Spleen (tissue), 11 donors: ENCODE results near the gene SPTLC1. TPM values are rescaled to one million over a fixed set of nuclear protein-coding genes. Genes with fewer than 3 reads are reported as not detected.

Source experiments
- DNase-seq: peaks from one replicate; pipeline ENCODE4 v3.0.0-alpha.2; 2020
- H3K27ac ChIP-seq, 8 donors: fragments of 200-600 bp; sonication (generic) in 7 of 8; 1 replicate in 4 of 8; 2 replicates in 4 of 8; pipeline versions ENCODE4 v1.5.0 to v1.8.0; 2016 to 2021; ENCODE audit warnings: inconsistent platforms in 4 of 8, mild to moderate bottlenecking in 4 of 8, moderate library complexity in 1 of 8
- H3K27me3 ChIP-seq, 7 donors: fragments of 200-600 bp; sonication (generic) in 6 of 7; replicated peaks in 1 of 7; 1 replicate in 4 of 7; 2 replicates in 3 of 7; pipeline versions ENCODE4 v1.5.0 to v1.8.0; 2016 to 2021; ENCODE audit warnings: inconsistent platforms in 3 of 7, mild to moderate bottlenecking in 1 of 7
- H3K36me3 ChIP-seq, 6 donors: fragments of 200-600 bp; sonication (generic) in 5 of 6; 1 replicate in 4 of 6; 2 replicates in 2 of 6; pipeline versions ENCODE4 v1.5.0 to v1.8.0; 2016 to 2021; ENCODE audit warnings: inconsistent platforms in 2 of 6
- H3K4me1 ChIP-seq, 6 donors: fragments of 200-600 bp; sonication (generic) in 5 of 6; 1 replicate in 3 of 6; 2 replicates in 3 of 6; pipeline versions ENCODE4 v1.5.0 to v1.8.0; 2016 to 2021; ENCODE audit warnings: inconsistent platforms in 3 of 6
- H3K4me3 ChIP-seq, 8 donors: fragments of 200-600 bp; sonication (generic) in 7 of 8; 1 replicate in 4 of 8; 2 replicates in 4 of 8; pipeline versions ENCODE4 v1.5.0 to v1.8.0; 2016 to 2021; ENCODE audit warnings: inconsistent platforms in 4 of 8, mild to moderate bottlenecking in 4 of 8, moderate library complexity in 2 of 8
- H3K9me3 ChIP-seq, 8 donors: fragments of 200-600 bp; sonication (generic) in 7 of 8; 1 replicate in 4 of 8; 2 replicates in 4 of 8; pipeline versions ENCODE4 v1.5.0 to v1.8.0; 2016 to 2021; ENCODE audit warnings: inconsistent platforms in 4 of 8
- POLR2A ChIP-seq, 3 donors: fragments of 450-650 bp; IDR thresholded peaks; one replicate each; pipeline ENCODE4 v1.5.1; 2017; ENCODE audit warnings: antibody characterized with exemption in 3 of 3, mild to moderate bottlenecking in 1 of 3
- POLR2AphosphoS5 ChIP-seq, 3 donors: sonication (generic); formaldehyde crosslinking; IDR thresholded peaks; one replicate each; pipeline ENCODE4 v1.5.1; 2017; ENCODE audit warnings: antibody characterized with exemption in 3 of 3
- WGBS, 5 donors: extraction: QIAGEN DNeasy Blood & Tissue Kit in 3 of 5; methylation state at CpG; one replicate each; pipeline versions ENCODE4 v1.1.5 to v1.1.7; 2013 to 2018; 5-methylcytosine and 5-hydroxymethylcytosine counted together
- intact Hi-C: fragments of 100-400 bp; cut with DNase I; formaldehyde crosslinking; loops from one replicate; pipeline ENCODE4 v1.15.0; 2023; ENCODE audit warnings: low total_unique reads
- polyA plus RNA-seq, 3 donors: library from polyadenylated mRNA; stranded (reverse); fragments of 200-250 nt; gene quantifications; one replicate each; pipeline ENCODE4 v1.2.1, GENCODE V29; 2013
- total RNA-seq, 7 donors: library from RNA; depleted of rRNA in 3 of 7; stranded (reverse); fragments of >200 nt in 3 of 7; fragmentation: NEBNext Ultra II Directional in 4 of 7; extraction: Animal tissue kit (Norgen Biotek cat#: 25700) in 4 of 7; gene quantifications; one replicate each; pipeline versions ENCODE4 v1.1.0 to v1.2.1, GENCODE V29; 2016 to 2021
- TF ChIP-seq, protein P1 (sequence below), 11 experiments: fragments of 200-600 bp in 7 of 11; fragments of 450-650 bp in 4 of 11; sonication (generic) in 4 of 11; IDR thresholded peaks in 8 of 11; conservative IDR thresholded peaks in 3 of 11; 1 replicate in 7 of 11; 2 replicates in 4 of 11; pipeline versions ENCODE4 v1.4.0 to v1.8.0; 2016 to 2021; ENCODE audit warnings: antibody characterized with exemption in 11 of 11, inconsistent platforms in 4 of 11, mild to moderate bottlenecking in 1 of 11
- donor health status: healthy with polysubstance abuse.
- donor health status: DM: no; HTN: no; CAD: no; lungs with moderate emphysema.
- donor health status: DM: no; HTN: no; CAD: no.
- donor health status: Bipolar disorder and iron deficiency.
- donor health status: healthy.
- donor health status: DM: no; HTN: no; CAD: no.
- donor health status: DM: yes; HTN: yes; CAD: no.

Gene SPTLC1
- total and polyA plus RNA-seq, 10 donors: 15.9 to 75.1 (median 58.4) TPM

DNA sequence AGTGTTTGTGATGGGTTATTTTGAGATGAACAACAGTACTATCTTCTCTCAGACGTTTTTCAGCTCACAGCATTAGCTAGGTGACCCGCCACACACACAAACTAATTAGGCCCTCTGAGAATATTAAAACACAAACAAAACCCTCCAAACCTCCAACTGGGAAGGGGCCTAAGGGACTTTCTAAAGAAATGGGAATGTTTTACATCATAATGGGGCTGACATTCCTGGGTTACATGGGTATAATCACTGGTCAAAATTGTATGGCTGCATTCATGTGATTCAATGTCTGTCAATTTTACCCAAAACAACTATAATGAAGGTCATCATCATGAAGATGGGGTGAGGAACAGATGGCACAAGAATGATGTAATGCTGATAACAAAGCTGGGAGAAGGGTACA is 59.6 kb downstream of the SPTLC1 start:
- intact Hi-C loops: no loop called here

DNA sequence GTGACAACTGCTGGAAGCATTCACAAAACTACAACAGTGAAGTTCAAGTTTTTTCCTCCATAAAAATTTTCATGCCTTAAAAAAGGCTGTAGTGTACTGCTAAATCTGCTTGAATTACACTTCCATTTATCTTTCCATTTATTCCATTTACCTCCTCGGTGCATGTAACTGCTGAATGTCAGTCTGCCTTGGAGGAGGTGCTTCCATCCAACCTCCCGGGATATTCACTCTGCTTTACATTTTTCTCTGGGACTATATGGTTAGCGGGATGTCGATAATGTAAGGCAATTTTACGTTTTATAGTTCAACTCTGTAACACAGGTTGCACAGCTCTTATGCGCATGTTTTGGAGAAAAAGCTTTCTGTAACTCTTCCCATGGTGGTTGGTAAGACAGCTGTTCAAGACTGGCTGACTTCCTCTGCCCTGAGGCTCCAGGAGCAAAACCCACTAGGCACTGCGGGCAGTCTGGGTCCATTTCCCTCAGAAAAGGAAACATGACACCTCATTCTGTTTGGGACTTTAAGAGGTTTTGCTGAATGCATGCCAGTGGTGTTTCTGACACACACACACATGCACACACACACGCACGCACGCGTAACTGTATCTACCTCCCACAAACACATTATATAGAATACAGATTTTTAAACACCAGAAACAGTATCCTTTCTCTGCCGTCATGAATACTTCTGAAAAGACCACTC is 66.1 kb downstream of the SPTLC1 start:
- Histone ChIP-seq H3K27ac (no peak overlapping the region), H3K27me3 (no peaks in the 10 kb centered on the region), H3K36me3 (peaks cover 0 to 100% (median 67%) of the 10 kb centered on the region in 6 donors), H3K4me1 (no peaks in the 10 kb centered on the region), H3K9me3 (peaks cover 0 to 4% (median 0%) of the 10 kb centered on the region in 8 donors), H3K4me3 (no peak overlapping the region)
- intact Hi-C loops: no loop called here
- DNase-seq: no peak
- WGBS, 5 donors: 90 to 97% (median 95%) methylated on average over 12 of the region's 12 CpGs
- TF ChIP-seq, protein P1, sequence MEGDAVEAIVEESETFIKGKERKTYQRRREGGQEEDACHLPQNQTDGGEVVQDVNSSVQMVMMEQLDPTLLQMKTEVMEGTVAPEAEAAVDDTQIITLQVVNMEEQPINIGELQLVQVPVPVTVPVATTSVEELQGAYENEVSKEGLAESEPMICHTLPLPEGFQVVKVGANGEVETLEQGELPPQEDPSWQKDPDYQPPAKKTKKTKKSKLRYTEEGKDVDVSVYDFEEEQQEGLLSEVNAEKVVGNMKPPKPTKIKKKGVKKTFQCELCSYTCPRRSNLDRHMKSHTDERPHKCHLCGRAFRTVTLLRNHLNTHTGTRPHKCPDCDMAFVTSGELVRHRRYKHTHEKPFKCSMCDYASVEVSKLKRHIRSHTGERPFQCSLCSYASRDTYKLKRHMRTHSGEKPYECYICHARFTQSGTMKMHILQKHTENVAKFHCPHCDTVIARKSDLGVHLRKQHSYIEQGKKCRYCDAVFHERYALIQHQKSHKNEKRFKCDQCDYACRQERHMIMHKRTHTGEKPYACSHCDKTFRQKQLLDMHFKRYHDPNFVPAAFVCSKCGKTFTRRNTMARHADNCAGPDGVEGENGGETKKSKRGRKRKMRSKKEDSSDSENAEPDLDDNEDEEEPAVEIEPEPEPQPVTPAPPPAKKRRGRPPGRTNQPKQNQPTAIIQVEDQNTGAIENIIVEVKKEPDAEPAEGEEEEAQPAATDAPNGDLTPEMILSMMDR (IDR thresholded peaks at IDR 0.05 in 8 of 11, conservative IDR thresholded peaks at IDR 0.05 in 3 of 11): no peak
- TF ChIP-seq POLR2AphosphoS5 (IDR thresholded peaks at IDR 0.05) (no peak), POLR2A (IDR thresholded peaks at IDR 0.05) (no peak)

More for the DNA sequence above, 59.6 kb downstream of the SPTLC1 start:
- peaks cover 0 to 7% (median 4%) of the 10 kb centered on the region in 8 donors for H3K9me3 ChIP-seq
- 81 to 91% (median 90%) methylated on average over 2 of the region's 2 CpGs for WGBS, 5 donors
- DNase-seq: no peak
- H3K36me3 ChIP-seq: peaks cover 0 to 100% (median 39%) of the 10 kb centered on the region in 6 donors
- no peak overlapping the region for H3K27ac ChIP-seq
- TF ChIP-seq POLR2AphosphoS5 (IDR thresholded peaks at IDR 0.05) (no peak), POLR2A (IDR thresholded peaks at IDR 0.05) (no peak)
- TF ChIP-seq, protein P1 (IDR thresholded peaks at IDR 0.05 in 8 of 11, conservative IDR thresholded peaks at IDR 0.05 in 3 of 11): no peak
- H3K4me1 ChIP-seq: peaks cover 0 to 6% (median 0%) of the 10 kb centered on the region in 6 donors
- H3K4me3 ChIP-seq: no peak overlapping the region
- H3K27me3 ChIP-seq: no peaks in the 10 kb centered on the region

DNA sequence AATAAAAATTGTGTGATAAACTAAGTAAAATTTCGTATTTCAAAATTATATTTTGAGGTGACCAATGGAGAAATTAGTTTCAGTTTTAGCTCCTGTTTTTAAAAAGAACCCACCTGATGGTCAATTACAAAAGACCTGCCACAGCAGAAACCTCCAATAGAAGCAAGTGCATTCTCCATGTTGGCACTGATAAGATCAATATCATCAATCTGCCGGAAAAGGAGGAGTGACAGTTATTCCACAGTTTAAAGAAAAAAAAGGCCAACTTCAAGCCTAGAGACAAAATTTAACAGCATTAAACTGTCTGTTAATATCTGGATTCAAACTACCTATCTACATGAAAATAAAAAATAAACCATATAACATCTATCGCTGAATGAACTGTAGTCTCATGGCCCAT is 67.7 kb downstream of the SPTLC1 start:
- H3K4me1 ChIP-seq: no peaks in the 10 kb centered on the region
- intact Hi-C loops: no loop called here
- no peak for DNase-seq
- peaks cover 0 to 20% (median 10%) of the 10 kb centered on the region in 8 donors for H3K9me3 ChIP-seq
- 93 to 97% (median 96%) methylated on average over 3 of the region's 3 CpGs for WGBS, 5 donors
- H3K27me3 ChIP-seq: no peaks in the 10 kb centered on the region
- no peak overlapping the region for H3K4me3 ChIP-seq
- peaks cover 0 to 100% (median 72%) of the 10 kb centered on the region in 6 donors for H3K36me3 ChIP-seq
- no peak overlapping the region for H3K27ac ChIP-seq
- no peak for TF ChIP-seq POLR2AphosphoS5 (IDR thresholded peaks at IDR 0.05)
- TF ChIP-seq, protein P1 (IDR thresholded peaks at IDR 0.05 in 8 of 11, conservative IDR thresholded peaks at IDR 0.05 in 3 of 11): no peak
- no peak for TF ChIP-seq POLR2A (IDR thresholded peaks at IDR 0.05)

DNA sequence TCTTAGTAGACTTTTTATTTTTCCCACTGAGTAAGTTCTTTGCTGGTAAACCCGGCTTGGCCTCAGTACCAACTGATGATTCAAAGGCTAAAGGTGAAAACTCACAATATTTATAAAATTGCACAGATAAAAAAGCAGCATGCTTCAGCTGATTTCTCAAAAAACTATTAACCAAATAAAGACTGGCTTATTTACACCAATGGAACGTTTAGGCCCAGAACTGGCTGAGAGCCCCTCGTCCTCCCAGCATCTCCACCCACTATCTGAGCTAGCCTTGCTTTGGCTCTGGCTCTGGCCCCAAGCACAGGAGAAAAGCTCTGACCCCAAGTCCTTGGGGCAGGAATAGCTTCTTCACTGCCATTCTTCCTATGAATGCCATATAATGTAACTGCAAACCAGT is 68.5 kb downstream of the SPTLC1 start:
- TF ChIP-seq, protein P1 (IDR thresholded peaks at IDR 0.05 in 8 of 11, conservative IDR thresholded peaks at IDR 0.05 in 3 of 11): no peak
- TF ChIP-seq POLR2AphosphoS5 (IDR thresholded peaks at IDR 0.05): no peak
- TF ChIP-seq POLR2A (IDR thresholded peaks at IDR 0.05): no peak
- no peaks in the 10 kb centered on the region for H3K27me3 ChIP-seq
- no peak overlapping the region for H3K27ac ChIP-seq
- H3K36me3 ChIP-seq: peaks cover 0 to 100% (median 80%) of the 10 kb centered on the region in 6 donors
- peaks cover 0 to 25% (median 18%) of the 10 kb centered on the region in 8 donors for H3K9me3 ChIP-seq
- no peaks in the 10 kb centered on the region for H3K4me1 ChIP-seq
- intact Hi-C loops: no loop called here
- WGBS, 5 donors: 76 to 92% (median 88%) methylated on average over 3 of the region's 3 CpGs
- H3K4me3 ChIP-seq: no peak overlapping the region
- DNase-seq: no peak
